GM19035 (cell line): ENCODE measurements around the gene ALOX5AP.
"Not testable (repeated sequence)": the region's sequence is repeated elsewhere in the genome, so short reads cannot be mapped to it uniquely, and the experiment has no call there.

Source experiments
- ATAC-seq: cut with Tn5 transposase; IDR thresholded peaks from one replicate; pipeline ENCODE4 v1.9.1; 2021; ENCODE audit not compliant: unreplicated experiment

The ALOX5AP gene

GRCh38 chr13:30737511-30738337 is 2.4 kb downstream of the ALOX5AP start:
- no peak for ATAC-seq

- ATAC-seq = no peak
Measured at GRCh38 chr13:30738526-30739236, 3.3 kb downstream of the ALOX5AP start.

GRCh38 chr13:30739237-30739528 is 3.8 kb downstream of the ALOX5AP start:
- ATAC-seq = no peak

- peak; percentile 32 for ATAC-seq
Measured at GRCh38 chr13:30739761-30740642, 4.7 kb downstream of the ALOX5AP start.

GRCh38 chr13:30742901-30743300 is 7.6 kb downstream of the ALOX5AP start:
- ATAC-seq = no peak

- no peak for ATAC-seq
Measured at GRCh38 chr13:30743319-30744055, 8.1 kb downstream of the ALOX5AP start.

GRCh38 chr13:30744056-30744680 is 8.8 kb downstream of the ALOX5AP start:
- peak; percentile 97 for ATAC-seq

GRCh38 chr13:30744681-30745077 is 9.3 kb downstream of the ALOX5AP start:
- no peak for ATAC-seq

- ATAC-seq = no peak
Measured at GRCh38 chr13:30745906-30746686, 10.8 kb downstream of the ALOX5AP start.

- ATAC-seq = no peak
Measured at GRCh38 chr13:30746791-30747190, 11.4 kb downstream of the ALOX5AP start.

GRCh38 chr13:30747845-30748244 is 12.5 kb downstream of the ALOX5AP start:
- not testable (repeated sequence) for ATAC-seq

GRCh38 chr13:30748717-30749116 is 13.4 kb downstream of the ALOX5AP start:
- no peak for ATAC-seq

- ATAC-seq = no peak
Measured at GRCh38 chr13:30750036-30750435, 14.7 kb downstream of the ALOX5AP start.

- no peak for ATAC-seq
Measured at GRCh38 chr13:30751183-30751933, 16.0 kb downstream of the ALOX5AP start.

- no peak for ATAC-seq
Measured at GRCh38 chr13:30752201-30752797, 17.0 kb downstream of the ALOX5AP start.

GRCh38 chr13:30753030-30753616 is 17.8 kb downstream of the ALOX5AP start:
- no peak for ATAC-seq

GRCh38 chr13:30755678-30756077 is 20.3 kb downstream of the ALOX5AP start:
- no peak for ATAC-seq
